ENCODE data around the gene OCA2.

DNA sequence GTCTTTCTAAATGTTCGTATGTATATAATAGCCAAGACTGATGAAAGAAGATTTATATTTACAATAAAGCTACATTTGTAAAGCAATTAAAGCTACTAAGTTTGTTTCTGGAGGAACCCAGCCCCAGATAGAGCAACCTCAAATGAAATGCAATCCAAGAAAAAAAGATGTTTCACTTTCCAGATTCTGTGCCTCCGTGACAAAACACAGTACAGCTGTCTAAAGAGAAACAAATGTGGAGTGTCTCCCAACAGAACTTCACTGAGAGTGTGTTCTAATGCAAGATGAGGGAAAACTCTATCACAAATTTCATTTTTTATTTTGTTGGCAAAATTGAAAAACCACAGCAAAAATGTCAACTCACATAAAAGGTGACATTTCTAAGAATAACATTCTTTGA is 317.0 kb downstream of the OCA2 start:
- TF ChIP-seq POLR2AphosphoS5 (IDR thresholded peaks at IDR 0.05; ENCODE audit: low read depth, low read length), result no peak
- TF ChIP-seq, protein P1, sequence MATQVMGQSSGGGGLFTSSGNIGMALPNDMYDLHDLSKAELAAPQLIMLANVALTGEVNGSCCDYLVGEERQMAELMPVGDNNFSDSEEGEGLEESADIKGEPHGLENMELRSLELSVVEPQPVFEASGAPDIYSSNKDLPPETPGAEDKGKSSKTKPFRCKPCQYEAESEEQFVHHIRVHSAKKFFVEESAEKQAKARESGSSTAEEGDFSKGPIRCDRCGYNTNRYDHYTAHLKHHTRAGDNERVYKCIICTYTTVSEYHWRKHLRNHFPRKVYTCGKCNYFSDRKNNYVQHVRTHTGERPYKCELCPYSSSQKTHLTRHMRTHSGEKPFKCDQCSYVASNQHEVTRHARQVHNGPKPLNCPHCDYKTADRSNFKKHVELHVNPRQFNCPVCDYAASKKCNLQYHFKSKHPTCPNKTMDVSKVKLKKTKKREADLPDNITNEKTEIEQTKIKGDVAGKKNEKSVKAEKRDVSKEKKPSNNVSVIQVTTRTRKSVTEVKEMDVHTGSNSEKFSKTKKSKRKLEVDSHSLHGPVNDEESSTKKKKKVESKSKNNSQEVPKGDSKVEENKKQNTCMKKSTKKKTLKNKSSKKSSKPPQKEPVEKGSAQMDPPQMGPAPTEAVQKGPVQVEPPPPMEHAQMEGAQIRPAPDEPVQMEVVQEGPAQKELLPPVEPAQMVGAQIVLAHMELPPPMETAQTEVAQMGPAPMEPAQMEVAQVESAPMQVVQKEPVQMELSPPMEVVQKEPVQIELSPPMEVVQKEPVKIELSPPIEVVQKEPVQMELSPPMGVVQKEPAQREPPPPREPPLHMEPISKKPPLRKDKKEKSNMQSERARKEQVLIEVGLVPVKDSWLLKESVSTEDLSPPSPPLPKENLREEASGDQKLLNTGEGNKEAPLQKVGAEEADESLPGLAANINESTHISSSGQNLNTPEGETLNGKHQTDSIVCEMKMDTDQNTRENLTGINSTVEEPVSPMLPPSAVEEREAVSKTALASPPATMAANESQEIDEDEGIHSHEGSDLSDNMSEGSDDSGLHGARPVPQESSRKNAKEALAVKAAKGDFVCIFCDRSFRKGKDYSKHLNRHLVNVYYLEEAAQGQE (IDR thresholded peaks at IDR 0.05; ENCODE audit: insufficient read depth in 1 of 2, low read depth in 2 of 2, low read length in 2 of 2), result no peak
- no peak for TF ChIP-seq TAF1 (IDR thresholded peaks at IDR 0.05; ENCODE audit: borderline replicate concordance, insufficient read depth, low read length)

Data from PFSK-1 (cell line).